NCI-H69 (cell line): ENCODE data around the gene SIAH2.

ENCODE experiments used
- DNase-seq: peaks from one replicate; lab custom pipeline; 2025; lab: John Stamatoyannopoulos, UW

SIAH2 gene

DNA sequence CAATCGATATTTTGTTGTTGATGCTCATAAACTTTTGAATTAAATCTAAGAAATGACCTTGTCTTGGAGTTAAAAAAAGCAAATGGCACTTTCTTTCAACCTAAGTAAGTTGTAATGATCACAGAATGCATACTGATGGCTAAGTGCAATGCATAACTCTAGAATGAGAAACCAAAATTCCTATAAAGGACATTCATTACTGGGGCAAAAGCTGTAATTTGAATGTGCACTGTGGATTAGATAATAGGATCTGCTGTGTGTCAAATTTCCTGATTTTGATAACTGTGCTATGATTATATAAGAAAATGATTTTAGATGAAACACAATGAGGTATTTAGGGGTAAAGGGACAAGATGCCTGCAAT lies 14.3 kb downstream of the SIAH2 start:
- no peak for DNase-seq

GRCh38 chr3:150747886-150748683 lies 14.9 kb downstream of the SIAH2 start:
- DNase-seq, result peak; percentile 37

GRCh38 chr3:150746791-150747590 lies 16.0 kb downstream of the SIAH2 start:
- DNase-seq, result peak; percentile 11

- DNase-seq, result no peak
These were observed 17.1 kb downstream of the SIAH2 start for GRCh38 chr3:150745832-150746231.

DNA sequence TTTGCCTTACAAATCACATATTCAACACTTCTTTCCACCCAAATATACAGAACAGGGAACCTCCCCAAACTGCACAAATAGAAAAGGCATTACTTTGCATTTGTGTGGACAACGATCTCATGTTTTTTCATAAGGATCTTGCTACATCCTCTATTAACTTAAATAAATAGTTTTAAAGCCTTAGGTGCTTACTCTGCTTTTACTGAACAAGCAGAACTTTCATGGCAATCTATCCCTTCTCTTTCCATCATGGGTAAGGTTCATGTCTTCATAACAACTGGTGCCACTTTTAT lies 18.1 kb downstream of the SIAH2 start:
- no peak for DNase-seq

DNA sequence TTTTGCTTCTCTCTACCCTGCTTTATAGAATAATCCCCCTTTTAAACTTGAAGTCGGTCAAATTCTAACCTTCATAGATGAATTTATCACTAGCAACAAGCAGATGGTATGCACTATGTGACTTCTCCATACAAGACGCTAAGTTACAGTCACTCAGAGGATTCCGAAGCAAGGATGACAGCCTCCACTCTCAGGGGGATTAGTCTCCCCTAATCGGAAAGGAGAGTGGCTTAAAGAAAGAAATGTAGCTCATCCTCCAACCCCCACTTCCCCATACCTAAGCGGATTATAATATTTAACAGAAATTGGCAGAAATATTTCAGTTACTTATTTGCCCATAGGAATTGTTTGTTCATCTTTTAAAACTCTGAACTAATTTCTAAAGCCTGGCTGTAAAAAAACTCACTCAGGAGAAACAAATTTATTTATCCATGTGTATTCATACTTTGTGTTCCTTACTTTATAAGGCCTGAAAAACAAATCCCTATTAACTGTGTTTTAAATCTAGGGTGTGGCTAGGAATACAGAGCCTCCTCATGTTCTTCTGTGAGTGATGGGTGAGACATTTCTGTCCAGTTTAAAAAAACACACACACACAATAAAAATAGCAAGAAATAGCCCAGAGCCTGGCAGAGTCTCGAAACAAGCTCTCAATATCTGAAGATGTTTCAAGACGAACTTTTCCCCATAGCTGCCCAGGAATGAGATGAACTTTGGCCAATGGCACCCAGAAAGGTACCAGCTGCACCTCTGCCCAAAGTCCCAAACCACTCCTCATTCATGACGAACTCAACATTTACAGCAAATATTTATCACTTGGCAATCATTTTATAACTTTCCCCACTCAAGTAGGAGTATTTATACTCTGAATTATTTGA lies 18.7 kb downstream of the SIAH2 start:
- DNase-seq, result no peak

DNA sequence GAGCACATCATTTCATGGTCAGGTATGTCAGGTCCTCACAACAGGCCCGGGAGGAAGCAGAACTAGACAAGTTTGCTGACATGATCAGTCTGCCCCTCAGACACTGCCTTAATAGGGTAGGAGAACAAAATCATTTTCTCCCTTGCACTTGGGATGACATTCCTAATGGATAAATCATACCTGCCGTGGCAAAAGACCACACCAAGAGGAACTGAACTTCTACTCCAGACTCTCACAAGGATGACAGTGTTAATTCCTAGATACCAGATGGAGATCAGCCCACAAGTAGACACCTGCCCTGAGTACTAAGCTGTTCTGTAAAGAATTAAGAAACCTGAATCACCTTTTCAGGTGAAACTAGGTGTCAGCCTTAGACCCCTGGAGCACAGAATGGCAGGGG lies 19.5 kb downstream of the SIAH2 start:
- no peak for DNase-seq

GRCh38 chr3:150742679-150743078 lies 20.3 kb downstream of the SIAH2 start:
- DNase-seq, result no peak

DNA sequence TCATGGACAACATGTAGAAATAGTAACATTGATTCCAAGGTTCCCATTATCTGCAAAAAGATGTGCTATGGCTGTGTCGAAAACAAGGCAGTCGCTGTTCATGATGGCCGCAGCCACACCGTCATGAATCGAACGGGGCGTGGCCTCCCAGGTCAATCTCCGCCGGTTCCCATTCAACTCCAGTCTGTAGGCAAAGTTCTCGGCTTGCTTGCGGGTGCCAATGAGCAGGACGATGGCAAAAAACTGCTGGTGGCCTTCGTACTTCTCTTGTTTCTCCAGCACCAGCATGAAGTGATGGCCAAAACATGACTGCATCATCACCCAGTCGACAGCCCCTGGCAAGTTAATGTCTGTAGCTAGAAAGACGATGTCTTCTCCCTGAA lies 20.8 kb downstream of the SIAH2 start:
- no peak for DNase-seq

GRCh38 chr3:150741497-150742140 lies 21.4 kb downstream of the SIAH2 start:
- no peak for DNase-seq

DNA sequence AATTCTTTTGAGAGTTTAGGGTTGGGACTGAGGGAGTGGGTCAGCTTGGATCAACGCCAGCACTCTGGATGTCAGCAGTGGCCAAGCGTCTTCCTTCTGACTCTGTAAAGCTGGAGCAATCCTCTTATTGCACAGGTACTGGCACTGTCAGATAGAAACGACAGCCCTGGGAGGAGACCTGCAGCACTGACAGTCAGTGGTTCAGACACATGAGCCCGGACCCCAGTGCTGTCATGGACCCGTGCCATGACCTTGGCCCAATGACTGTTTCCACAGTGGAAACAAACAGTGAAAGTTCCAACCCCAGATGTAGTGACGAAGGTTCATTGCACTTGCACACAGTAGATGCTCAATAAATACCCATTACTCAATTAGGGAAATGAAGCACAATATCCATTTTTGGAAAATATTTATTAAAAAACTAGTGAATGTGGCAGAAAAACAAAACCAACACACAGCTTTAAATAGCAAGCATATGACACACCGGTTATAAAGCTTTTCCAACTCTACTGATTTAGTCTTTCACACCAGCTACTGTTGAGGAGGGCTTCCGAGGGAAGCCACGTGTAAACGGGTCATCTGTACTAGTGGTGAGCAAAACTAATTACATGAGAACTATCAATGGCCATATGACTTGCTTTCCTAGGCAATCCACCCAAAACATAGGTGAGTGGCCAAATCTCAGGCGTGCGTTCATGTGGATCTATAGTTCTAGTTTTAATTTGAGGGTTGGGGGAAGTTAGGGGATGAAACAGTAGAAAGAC lies 22.1 kb downstream of the SIAH2 start:
- DNase-seq, result no peak

DNA sequence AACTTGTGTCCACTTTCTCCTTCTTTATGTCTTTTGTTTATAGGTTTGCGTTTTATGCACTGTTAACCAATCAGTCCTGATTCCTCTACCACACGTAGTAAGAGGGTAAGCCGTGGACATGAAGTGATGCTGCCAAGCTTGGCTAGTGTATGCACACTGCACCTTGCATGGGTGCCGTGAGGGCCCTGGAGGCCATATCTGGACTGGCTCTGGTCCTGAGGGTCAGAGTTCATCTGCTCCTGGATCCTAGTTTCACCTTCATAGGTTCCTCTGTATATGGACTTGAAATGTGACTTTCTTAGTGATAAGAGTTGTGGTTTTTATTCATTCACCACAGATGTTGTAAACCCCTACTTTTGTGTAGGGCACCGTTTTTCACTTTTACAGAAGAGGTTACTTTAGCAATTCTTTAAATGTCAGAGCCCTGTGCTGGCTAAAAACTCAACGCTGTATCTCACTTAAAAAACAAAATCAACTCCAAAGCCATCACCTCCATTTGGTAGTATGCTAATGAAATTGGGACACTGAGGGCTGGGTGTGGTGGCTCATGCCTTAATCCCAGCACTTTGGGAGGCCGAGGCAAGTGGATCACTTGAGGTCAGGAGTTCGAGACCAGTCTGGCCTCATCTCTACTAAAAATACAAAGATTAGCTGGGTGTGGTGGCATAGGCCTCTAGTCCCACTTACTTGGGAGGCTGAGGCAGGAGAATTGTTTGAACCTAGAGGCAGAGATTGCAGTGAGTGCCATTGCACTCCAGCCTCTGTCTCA lies 22.9 kb downstream of the SIAH2 start:
- no peak for DNase-seq

GRCh38 chr3:150739200-150739863 lies 23.6 kb downstream of the SIAH2 start:
- DNase-seq, result no peak

DNA sequence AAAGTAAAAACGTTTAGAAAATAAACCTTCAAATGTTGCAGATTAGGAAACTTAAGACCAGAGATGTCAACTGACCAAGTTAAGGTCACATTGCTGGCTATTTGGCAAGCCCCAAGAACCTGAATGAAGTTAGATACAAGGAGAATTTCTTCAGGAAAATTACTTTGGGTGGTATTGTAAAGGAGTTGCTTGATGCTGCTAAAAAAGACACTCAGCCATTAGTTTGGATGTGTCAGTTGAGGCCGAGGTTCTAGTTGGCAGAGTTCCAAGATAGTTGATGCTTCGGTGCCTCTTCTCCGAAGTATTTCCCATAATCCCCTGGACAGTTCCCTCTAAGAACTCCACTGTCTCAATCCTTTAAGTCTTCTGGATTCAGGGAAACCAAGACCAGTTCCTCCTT lies 24.3 kb downstream of the SIAH2 start:
- DNase-seq, result no peak

- DNase-seq, result no peak
These were observed 24.9 kb downstream of the SIAH2 start for GRCh38 chr3:150737874-150738679.

DNA sequence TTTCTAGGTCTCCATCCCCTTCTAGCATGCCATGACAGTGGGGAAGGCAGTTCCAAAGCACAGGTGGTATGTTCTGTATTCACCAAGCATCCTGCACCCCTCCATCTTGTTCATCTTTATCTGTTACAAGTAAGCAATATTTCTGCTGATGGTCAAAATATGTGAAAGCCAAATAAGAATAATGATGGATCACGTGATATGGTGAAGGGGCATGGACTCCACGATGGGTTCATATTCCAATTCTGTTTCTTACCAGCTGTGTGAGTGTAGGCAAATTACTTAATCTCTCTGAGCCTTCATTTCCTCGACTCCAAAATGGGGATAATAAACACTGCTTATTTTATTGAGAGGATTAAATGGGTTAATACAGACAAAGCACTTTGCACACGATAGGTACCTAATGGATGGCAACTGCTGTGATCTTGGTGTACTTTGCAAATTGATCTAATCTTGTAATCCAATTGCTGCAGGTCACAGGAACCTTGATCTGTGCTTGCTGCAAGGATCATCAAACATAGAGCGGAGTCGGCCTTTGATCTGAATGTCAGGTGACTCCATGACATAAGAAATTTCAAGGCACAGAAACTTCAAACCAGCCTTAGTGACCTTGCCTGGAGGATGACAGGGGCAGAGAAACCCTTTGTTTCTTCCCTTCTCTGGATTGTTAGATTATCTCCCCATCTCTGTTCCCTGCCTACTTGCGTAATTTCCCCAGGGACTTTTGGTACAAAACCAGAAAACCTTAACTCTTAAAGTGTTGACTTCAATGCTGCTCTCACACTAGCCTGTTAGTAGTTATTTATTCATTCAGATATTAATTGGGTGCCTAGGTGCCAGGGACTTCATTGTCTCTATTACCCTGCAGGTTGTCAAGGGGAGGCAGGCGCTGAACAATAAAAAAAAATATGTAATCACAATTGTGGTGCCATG lies 25.8 kb downstream of the SIAH2 start:
- no peak for DNase-seq

GRCh38 chr3:150736316-150736719 lies 26.7 kb downstream of the SIAH2 start:
- DNase-seq, result no peak

DNA sequence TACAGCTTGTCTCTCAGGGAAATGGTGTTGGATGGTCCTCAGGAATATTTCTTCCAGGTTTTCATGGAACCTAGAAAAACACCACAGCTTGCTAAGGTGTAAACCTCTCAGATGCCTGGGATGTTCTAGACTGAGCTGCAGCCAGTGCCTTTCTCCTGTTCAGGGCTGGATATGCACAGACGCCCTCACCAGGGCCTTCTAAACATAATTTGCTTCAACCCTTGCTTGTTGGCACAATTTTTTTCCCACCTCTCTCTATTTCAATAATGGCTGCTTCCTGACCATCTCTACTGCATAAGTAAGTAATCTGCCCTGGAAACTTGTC lies 28.2 kb downstream of the SIAH2 start:
- no peak for DNase-seq
